Naive B cell (primary cell): ENCODE data around the gene PSG4. TPM values are rescaled to one million over a fixed set of nuclear protein-coding genes. Genes with fewer than 3 reads are reported as not detected.
"Not testable (repeated sequence)": the region's sequence is repeated elsewhere in the genome, so short reads cannot be mapped to it uniquely, and the experiment has no call there.

ENCODE experiments used
- ATAC-seq, 2 donors: fragments of 150-1000 bp; cut with Tn5 transposase; 2 replicates each; pipeline ENCODE4 v1.10.0; 2021; ENCODE audit warnings: low read depth in 2 of 2, mild to moderate bottlenecking in 2 of 2, moderate library complexity in 2 of 2
- DNase-seq: peaks from one replicate; pipeline ENCODE4 v3.0.0; 2022
- H3K27ac Mint-ChIP-seq, 6 donors: one replicate each; pipeline ENCODE4 v1.8.0; 2020 to 2022; ENCODE audit warnings: mild to moderate bottlenecking in 6 of 6, mixed read lengths in 6 of 6, moderate library complexity in 5 of 6, inconsistent platforms in 2 of 6
- H3K27me3 Mint-ChIP-seq, 3 donors: one replicate each; pipeline ENCODE4 v1.8.0; 2021 to 2022; ENCODE audit warnings: mixed read lengths in 3 of 3, mild to moderate bottlenecking in 1 of 3
- H3K36me3 Mint-ChIP-seq, 2 donors: one replicate each; pipeline ENCODE4 v1.8.0; 2020 to 2022; ENCODE audit warnings: mixed read lengths in 2 of 2, inconsistent platforms in 1 of 2, mild to moderate bottlenecking in 1 of 2
- H3K4me1 Mint-ChIP-seq, 3 donors: one replicate each; pipeline ENCODE4 v1.8.0; 2020 to 2022; ENCODE audit warnings: mixed read lengths in 3 of 3, inconsistent platforms in 1 of 3, mild to moderate bottlenecking in 1 of 3, moderate library complexity in 1 of 3
- H3K4me3 Mint-ChIP-seq, 8 donors: one replicate each; pipeline ENCODE4 v1.8.0; 2020 to 2022; ENCODE audit warnings: mild to moderate bottlenecking in 8 of 8, mixed read lengths in 8 of 8, moderate library complexity in 8 of 8, inconsistent platforms in 2 of 8
- H3K9me3 Mint-ChIP-seq, 7 donors: one replicate each; pipeline ENCODE4 v1.8.0; 2020 to 2022; ENCODE audit warnings: mixed read lengths in 7 of 7, mild to moderate bottlenecking in 5 of 7, inconsistent platforms in 2 of 7, moderate library complexity in 1 of 7
- polyA plus RNA-seq, 6 donors: library from polyadenylated mRNA; unstranded; fragments of 300-500 nt; fragmentation: Illumina TruSeq; gene quantifications; one replicate each; pipeline ENCODE4 v1.2.3, GENCODE V29; 2021; ENCODE audit warnings: low read depth in 6 of 6

Gene PSG4
- polyA plus RNA-seq, 6 donors from 2014 or later: not detected

DNA sequence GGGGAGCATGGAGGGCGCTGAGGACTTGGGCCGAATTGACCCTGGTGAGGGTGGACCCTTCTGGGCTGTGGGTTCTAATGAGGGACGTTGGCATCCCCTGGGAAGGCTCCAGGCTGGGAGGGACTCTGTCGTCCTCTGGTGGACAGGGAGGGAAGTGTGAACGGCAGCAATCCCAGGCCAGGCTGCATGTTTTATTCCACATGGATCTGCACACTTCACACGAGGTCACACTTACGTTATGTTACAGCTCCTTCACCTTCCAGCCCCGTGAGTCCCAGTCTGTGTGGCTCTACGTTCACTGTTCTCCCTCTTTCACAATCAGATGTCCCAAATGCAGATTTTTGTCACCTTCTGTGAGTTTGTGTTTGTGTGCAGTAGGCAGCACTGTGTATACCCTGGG lies 17.3 kb downstream of the PSG4 start:
- not testable (repeated sequence) for H3K4me3 Mint-ChIP-seq, H3K9me3 Mint-ChIP-seq, H3K36me3 Mint-ChIP-seq, H3K27ac Mint-ChIP-seq, DNase-seq, ATAC-seq, H3K4me1 Mint-ChIP-seq
- H3K27me3 Mint-ChIP-seq: peaks cover 10 to 44% (median 32%) of the 10 kb centered on the region in 3 donors

DNA sequence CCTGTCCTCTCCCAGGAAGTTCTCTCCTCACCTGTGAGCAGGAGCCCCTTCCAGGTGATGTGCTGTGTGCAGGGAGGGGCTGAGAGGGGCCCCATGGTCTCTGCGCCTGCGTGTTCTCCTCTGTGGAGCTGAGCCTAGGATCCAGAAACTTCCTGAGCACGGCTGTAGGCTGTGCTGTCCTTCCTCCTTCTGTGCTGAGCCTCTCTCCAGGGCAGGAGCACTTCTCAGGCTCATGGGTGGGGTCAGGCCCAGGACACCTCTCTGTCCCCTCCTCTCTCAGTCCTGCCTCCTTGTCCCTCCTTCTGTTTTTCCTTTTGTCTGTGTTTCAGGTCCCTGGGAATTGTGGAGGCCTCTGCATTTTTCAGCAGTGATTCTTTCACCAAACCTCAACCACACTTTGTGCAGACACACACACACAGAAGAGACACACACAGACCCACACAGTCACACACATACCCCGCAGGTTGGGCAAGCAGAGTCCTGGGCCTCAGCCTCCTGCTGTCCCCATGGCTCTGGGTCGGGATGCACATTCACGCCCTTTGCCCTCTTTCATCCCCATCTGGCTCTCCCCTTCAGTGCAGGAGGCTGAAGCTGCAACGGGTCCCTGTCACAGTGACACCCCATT lies 19.0 kb downstream of the PSG4 start, which contains the start of gene PSG5:
TSS of gene PSG5 (minus strand) at position 226 of the 625 bp plus-strand sequence. CDS start at position 95, 131 bp downstream.
- Mint-ChIP-seq H3K27me3 (peaks cover 5 to 41% (median 31%) of the 10 kb centered on the region in 3 donors), H3K4me3 (peak within 1 kb of the TSS in 1 of 8 donors; percentile 25)
- not testable (repeated sequence) for DNase-seq, H3K4me1 Mint-ChIP-seq, ATAC-seq, H3K9me3 Mint-ChIP-seq, H3K27ac Mint-ChIP-seq, H3K36me3 Mint-ChIP-seq

DNA sequence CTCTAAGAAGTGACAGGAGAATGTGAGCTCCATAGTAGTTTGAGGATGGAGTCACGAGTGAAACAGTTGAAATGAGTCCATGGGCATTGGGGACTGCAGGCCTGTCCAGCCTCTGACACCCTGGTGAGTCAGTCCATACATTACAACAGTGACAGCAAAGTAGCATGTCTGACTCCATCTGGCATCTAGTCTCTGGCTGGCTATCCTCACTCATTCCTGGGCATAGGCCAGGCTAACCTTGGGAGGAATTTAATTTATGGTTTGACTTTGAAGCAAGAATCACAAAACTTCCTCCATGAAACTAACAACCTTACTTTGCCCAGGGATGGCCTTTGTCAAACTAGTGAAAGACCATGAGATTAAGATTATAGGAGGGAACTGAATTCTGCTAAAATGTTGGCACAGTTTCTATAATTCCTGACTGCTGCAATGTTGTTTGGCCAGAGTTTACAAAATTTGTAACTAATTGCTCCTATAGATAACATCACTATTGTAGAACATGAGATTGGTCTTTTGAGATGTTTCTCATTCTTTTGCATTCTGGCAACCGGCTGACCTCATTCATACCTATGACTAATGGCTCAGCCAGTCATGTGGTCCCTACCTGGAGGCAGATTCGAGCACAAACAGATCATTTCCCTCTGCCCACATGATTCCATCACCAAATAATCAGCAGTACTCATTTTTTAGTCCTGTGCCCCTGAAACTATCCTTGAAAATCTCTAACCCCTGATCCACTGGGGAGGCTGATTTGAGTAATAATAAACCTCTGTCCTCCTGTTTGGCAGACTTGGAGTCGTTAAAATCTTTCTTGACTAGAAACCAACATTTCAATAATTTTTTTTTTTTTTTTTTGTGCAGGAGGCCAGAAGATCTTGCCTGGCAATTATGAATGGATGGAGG lies 23.3 kb downstream of the PSG4 start:
- not testable (repeated sequence) for DNase-seq, H3K36me3 Mint-ChIP-seq, H3K9me3 Mint-ChIP-seq, H3K4me1 Mint-ChIP-seq, ATAC-seq, H3K4me3 Mint-ChIP-seq
- peaks cover 10 to 19% (median 10%) of the 10 kb centered on the region in 3 donors for H3K27me3 Mint-ChIP-seq
- peak overlapping the region in 1 of 6 donors; percentile 56 for H3K27ac Mint-ChIP-seq

DNA sequence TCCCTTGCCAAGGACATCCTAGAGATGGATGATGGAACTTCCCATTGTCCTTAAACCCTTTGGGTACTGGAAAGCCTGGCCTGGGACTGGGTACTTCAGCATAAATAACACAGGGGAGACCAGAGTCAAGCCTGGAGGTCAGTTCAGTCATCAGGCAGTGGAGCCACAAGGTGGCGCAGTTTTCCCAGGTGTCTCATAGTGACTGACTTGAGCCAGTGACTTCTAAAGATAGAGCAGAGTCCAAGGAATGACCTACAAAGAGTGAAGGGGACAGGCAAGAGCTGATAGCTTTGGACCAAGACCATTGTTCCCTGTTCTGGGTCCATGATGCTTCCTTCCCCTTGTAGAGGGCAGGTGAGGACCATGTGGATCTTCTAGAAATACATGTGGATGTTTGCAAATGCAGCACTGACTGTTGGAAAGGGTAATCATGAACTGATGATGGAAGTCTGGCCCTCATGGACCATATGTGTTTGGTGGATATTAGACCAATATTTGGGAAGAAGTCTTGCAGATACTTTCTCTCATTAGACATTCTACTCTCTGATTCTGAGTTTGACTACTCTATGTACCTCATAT lies 25.8 kb downstream of the PSG4 start:
- DNase-seq, H3K4me1 Mint-ChIP-seq, ATAC-seq, H3K36me3 Mint-ChIP-seq, H3K9me3 Mint-ChIP-seq, H3K4me3 Mint-ChIP-seq: not testable (repeated sequence)
- peaks cover 11 to 21% (median 11%) of the 10 kb centered on the region in 3 donors for H3K27me3 Mint-ChIP-seq
- H3K27ac Mint-ChIP-seq: peak overlapping the region in 1 of 6 donors; percentile 0

DNA sequence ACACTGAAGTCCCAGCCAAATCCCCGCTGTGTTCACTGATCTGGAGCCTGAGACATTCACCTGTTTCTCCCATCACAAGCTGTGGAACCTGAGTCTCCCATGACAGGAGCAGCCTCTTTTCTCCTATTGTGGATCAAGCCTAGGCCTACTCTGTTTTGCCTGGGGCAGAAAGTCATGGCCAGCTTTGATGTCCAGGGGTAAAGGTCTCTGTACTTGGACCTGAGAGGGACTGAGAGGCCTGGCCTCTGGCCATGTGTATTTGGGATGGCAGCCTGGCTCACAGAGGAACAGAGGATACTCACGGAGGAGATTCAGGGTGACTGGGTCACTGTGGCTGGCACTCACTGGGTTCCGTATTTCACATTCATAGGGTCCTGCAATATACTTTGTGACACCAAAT lies 26.9 kb downstream of the PSG4 start:
- H3K27me3 Mint-ChIP-seq: peaks cover 12 to 26% (median 15%) of the 10 kb centered on the region in 3 donors
- not testable (repeated sequence) for DNase-seq, ATAC-seq, H3K4me1 Mint-ChIP-seq, H3K9me3 Mint-ChIP-seq, H3K27ac Mint-ChIP-seq, H3K36me3 Mint-ChIP-seq, H3K4me3 Mint-ChIP-seq

DNA sequence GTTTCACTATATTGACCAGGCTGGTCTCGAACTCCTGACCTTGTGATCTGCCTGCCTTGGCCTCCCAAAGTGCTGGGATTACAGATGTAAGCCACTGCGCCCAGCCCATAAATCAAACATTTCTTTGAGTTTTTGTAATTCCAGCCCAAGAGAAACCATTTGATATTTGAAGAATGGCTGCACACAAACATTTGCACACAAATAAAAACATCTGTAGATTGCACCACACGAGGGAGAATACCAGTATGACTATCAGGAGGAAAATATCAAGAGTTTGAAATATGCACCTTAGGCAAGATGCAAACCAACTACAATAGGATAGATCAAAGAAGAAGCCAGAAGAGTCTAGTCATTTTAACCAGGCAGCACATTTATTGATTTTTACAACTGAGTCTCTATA lies 39.5 kb downstream of the PSG4 start:
- DNase-seq, H3K4me1 Mint-ChIP-seq, H3K4me3 Mint-ChIP-seq, H3K27ac Mint-ChIP-seq, ATAC-seq, H3K36me3 Mint-ChIP-seq: not testable (repeated sequence)
- Mint-ChIP-seq H3K27me3 (peaks cover 21 to 42% (median 28%) of the 10 kb centered on the region in 3 donors), H3K9me3 (peaks cover 0 to 12% (median 0%) of the 10 kb centered on the region in 7 donors)

DNA sequence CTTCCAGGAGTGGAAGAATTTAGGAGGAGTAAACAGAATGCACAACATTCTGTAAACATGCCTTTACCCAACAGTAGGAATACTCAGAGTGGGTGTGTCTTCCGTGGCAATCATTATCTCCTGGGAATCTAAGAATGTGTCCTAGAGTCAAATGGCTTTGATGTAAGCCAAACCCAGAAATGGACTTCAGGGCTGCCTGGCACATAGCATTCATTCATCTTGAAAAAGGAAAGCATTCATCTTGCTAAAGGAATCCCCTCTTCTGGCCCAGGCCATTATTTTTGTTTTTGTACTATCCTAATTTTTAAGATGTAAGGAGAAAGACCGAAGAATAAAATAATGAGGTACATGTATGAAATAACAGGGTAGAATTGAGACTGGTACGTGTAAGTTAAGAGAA lies 42.3 kb downstream of the PSG4 start:
- peaks cover 0 to 10% (median 1%) of the 10 kb centered on the region in 7 donors for H3K9me3 Mint-ChIP-seq
- not testable (repeated sequence) for H3K4me1 Mint-ChIP-seq, DNase-seq, H3K36me3 Mint-ChIP-seq, H3K27ac Mint-ChIP-seq, H3K4me3 Mint-ChIP-seq, ATAC-seq
- peaks cover 8 to 34% (median 16%) of the 10 kb centered on the region in 3 donors for H3K27me3 Mint-ChIP-seq

DNA sequence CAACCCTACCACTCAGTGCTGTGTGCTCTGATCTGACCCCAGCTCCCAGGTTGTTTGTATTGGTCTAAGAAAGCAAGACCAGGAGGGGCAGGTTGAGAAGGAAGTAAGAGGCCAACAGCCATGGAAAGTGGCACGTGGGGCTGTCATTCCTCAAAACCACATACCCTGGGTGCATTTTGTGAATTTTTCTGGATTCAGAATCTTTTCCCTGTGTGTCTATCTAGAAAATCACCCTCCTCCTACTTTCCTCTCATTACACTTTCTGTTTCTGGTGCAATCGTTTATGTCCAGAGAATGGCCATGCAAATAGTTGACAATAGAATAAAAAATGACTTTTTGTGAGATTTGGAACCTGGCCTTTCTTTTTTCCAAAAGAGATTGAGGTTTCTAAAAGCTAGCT lies 43.2 kb downstream of the PSG4 start:
- DNase-seq, H3K4me1 Mint-ChIP-seq, H3K4me3 Mint-ChIP-seq, H3K36me3 Mint-ChIP-seq, ATAC-seq, H3K27ac Mint-ChIP-seq: not testable (repeated sequence)
- Mint-ChIP-seq H3K27me3 (peaks cover 8 to 34% (median 16%) of the 10 kb centered on the region in 3 donors), H3K9me3 (peaks cover 0 to 10% (median 1%) of the 10 kb centered on the region in 7 donors)

DNA sequence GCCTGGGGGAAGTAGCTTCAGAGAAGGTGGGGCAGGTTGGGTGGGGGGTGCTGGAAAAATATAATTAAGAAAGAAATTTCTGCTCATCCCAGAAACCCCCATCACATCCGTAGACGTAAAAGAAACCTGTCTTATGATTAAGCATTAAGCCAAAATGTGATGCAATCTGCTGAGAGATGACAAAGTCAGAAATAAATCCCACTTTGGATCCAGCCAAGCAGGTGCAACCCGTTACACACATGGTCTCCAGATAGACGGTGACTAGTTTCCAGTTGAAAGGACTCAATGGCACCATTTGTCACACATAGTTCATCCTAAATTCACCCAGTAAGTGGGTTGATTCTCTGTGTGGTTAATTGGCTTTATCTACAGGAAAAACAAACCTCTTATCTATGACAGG lies 53.2 kb downstream of the PSG4 start:
- H3K27me3 Mint-ChIP-seq: peaks cover 0 to 7% (median 0%) of the 10 kb centered on the region in 3 donors
- DNase-seq (no peak), ATAC-seq (no peak)
- H3K36me3 Mint-ChIP-seq: peaks cover 0 to 7% of the 10 kb centered on the region in 2 donors
- no peak overlapping the region for H3K27ac Mint-ChIP-seq
- peaks cover 7 to 21% (median 14%) of the 10 kb centered on the region in 7 donors for H3K9me3 Mint-ChIP-seq
- H3K4me3 Mint-ChIP-seq: no peak overlapping the region
- H3K4me1 Mint-ChIP-seq: peaks cover 0 to 5% (median 0%) of the 10 kb centered on the region in 3 donors

DNA sequence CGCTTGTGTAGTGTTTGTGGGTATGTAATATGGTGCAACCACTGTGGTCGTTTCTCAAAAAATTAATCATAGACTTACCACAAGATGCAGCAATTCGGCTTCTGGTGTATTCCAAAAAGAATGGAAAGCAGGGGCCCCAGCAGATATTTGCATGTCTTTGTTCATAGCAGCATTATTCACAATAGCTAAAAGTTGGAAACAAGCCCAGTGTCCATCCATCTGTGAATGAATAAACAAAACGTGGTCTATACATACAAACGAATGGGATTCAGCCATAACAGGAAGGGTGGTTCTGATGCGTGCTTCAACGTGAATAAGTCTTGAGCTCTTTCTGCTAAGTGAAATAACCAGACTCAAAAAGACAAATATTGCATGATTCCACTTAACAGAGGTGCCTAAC lies 55.6 kb downstream of the PSG4 start:
- not testable (repeated sequence) for H3K4me1 Mint-ChIP-seq, ATAC-seq, H3K27ac Mint-ChIP-seq, H3K4me3 Mint-ChIP-seq, DNase-seq, H3K36me3 Mint-ChIP-seq
- Mint-ChIP-seq H3K27me3 (peaks cover 8 to 21% (median 12%) of the 10 kb centered on the region in 3 donors), H3K9me3 (peaks cover 0 to 18% (median 6%) of the 10 kb centered on the region in 7 donors)

DNA sequence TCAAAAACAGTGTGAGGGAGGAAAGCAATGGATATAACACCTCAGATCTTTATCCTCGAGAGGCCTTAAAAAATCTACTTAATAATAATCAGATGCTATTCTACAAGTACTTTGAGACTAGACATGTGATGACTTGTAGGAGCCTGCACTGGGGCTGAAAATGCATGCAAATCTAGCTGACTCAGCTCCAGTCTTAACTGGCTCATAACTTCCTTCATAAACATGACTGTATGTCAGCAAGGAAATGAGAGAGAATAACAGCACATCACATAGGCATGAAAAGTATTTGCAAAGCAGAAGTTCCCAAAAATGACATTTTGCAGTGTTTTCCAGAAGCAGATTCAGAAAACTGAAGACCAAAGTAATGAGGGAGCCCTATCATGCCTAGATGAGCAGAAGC lies 57.2 kb downstream of the PSG4 start:
- Mint-ChIP-seq H3K4me1 (peaks cover 0 to 2% (median 0%) of the 10 kb centered on the region in 3 donors), H3K27me3 (peaks cover 8 to 21% (median 12%) of the 10 kb centered on the region in 3 donors), H3K9me3 (peaks cover 0 to 17% (median 4%) of the 10 kb centered on the region in 7 donors), H3K27ac (no peak overlapping the region), H3K4me3 (no peak overlapping the region), H3K36me3 (peaks cover 0 to 5% of the 10 kb centered on the region in 2 donors)
- no peak for ATAC-seq
- DNase-seq: no peak
